Right lobe of liver (tissue), 4 donors: ENCODE results near the gene EXD3.

Experiments used
- CTCF ChIP-seq, 4 donors: fragments of 200-600 bp in 3 of 4; fragments of 450-650 bp in 1 of 4; IDR thresholded peaks; one replicate each; pipeline versions ENCODE4 v1.5.1 to v1.8.0; 2016 to 2022; ENCODE audit warnings: antibody characterized with exemption in 4 of 4, mild to moderate bottlenecking in 2 of 4
- POLR2A ChIP-seq: fragments of 450-650 bp; IDR thresholded peaks from one replicate; pipeline ENCODE4 v1.6.1; 2017; ENCODE audit warnings: antibody characterized with exemption, mild to moderate bottlenecking
- donor health status: DM: no; HTN: no; CAD: no.
- donor health status: DM: no; HTN: no; CAD: no.
- donor health status: DM: no; HTN: yes; CAD: no.

- TF ChIP-seq POLR2A (no peak), CTCF (IDR thresholded peaks at IDR 0.05) (no peak)
Measured at GRCh38 chr9:137380606-137381005, 42.4 kb downstream of the EXD3 start.
